Suppressor macrophage (primary cell): ENCODE results near the gene LINGO1.

ENCODE experiments used
- DNase-seq, 4 experiments: peaks; one replicate each; pipeline ENCODE4 v3.0.0-alpha.2; 2020 to 2022
- total RNA-seq, 17 experiments: gene quantifications; one replicate each; lab custom pipeline; 2026; ENCODE audit warnings: mixed read lengths in 6 of 17, inconsistent platforms in 3 of 17; lab: John Stamatoyannopoulos, UW

LINGO1 gene, protein sequence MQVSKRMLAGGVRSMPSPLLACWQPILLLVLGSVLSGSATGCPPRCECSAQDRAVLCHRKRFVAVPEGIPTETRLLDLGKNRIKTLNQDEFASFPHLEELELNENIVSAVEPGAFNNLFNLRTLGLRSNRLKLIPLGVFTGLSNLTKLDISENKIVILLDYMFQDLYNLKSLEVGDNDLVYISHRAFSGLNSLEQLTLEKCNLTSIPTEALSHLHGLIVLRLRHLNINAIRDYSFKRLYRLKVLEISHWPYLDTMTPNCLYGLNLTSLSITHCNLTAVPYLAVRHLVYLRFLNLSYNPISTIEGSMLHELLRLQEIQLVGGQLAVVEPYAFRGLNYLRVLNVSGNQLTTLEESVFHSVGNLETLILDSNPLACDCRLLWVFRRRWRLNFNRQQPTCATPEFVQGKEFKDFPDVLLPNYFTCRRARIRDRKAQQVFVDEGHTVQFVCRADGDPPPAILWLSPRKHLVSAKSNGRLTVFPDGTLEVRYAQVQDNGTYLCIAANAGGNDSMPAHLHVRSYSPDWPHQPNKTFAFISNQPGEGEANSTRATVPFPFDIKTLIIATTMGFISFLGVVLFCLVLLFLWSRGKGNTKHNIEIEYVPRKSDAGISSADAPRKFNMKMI
- 0.07 to 4.7 (median 0.79) reads per million in 17 experiments for total RNA-seq

DNA sequence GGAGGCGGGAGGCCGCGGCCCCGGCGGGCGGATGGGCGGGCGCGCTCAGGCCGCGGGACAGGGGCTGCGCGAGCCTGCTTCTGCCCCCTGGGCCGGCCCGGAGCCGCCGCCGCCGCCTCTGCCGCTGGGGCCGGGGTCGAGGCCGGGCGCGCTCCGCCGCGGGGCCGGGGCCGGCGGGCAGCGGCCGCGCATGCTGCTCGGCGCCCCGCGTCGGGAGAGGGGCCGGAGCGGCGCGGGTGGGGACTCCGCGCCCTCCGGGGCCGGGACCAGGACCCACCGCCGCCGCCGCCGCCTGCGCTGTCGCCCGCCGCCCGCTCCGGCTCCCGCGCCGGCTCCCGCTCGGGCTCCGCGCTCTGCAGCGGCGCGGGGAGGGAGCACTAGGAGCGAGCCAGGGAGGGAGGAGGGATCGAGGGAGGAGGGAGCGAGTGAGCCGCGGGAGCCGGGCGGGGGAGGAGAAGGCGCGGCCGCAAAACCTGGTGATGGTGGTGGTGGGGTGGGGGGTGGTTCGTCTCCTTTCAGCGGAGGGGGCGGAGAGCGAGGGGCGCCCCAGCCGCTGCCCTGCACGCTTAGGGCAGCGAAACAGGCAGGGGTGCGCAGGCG is at the start of gene LINGO1:
Gene LINGO1, minus strand, starts transcription at position 379 of the 600 bp plus-strand sequence. CDS start 597 bp downstream, outside the sequence.
- peak in 2 of 4 experiments; percentile 24 to 38 for DNase-seq

DNA sequence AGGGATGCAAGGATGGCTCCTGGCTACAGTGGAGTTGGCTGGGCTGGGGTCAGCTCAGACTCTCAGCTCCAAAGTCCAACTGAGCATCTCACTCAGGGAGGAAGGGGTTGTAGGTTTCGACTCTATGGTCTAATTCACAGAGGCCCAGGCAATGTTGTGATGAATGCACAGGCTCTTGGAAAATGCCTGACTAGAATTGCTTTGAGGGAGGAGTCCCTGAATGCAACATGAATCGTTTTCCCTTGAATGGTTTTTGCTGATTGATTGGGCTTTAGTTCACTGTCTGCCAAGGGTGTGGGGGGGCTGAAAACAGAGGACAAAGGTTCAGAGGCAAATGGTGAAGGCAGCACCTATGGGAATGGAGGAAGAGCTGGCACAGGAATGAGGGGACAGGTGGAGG is 48.6 kb upstream of the LINGO1 start:
- no peak for DNase-seq

DNA sequence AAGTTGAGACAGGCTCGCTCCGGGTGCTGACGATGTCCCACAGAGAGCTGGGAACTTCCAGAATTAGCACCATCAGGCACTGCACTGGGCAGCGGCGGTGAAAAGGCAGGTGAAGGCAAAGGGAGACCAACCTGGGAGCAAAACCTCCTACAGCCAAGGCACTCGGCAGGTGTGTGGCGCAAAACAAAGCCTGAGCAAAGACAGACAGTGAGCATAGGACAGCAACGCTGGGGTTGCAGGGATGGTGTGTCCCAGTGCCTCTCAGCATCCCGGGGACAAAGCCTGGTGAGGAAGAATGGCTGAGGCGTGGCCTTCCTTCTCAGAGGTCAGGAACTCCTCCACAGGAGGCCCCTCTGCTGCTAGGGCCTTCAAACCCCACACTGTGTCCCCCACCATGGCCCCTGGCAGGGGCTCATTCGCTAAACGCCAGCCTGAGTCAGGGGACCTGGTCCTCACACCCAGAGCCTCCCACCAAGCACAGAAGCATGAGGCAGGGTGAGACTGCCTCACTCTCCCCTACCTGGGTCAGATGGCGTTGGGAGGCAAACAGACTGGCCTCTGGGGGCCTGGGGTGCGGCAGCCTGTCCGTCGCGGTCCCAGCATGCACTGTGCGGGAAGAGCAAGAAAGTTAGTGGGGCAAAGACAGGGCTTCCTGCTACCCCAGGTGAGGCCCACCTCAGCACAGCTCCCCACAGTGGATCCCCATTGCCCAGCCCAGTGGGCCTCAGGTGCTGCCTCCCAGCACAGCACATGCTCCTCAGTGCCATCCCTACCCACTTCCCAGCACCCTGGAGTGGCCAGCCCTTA is 44.1 kb upstream of the LINGO1 start:
- no peak for DNase-seq

DNA sequence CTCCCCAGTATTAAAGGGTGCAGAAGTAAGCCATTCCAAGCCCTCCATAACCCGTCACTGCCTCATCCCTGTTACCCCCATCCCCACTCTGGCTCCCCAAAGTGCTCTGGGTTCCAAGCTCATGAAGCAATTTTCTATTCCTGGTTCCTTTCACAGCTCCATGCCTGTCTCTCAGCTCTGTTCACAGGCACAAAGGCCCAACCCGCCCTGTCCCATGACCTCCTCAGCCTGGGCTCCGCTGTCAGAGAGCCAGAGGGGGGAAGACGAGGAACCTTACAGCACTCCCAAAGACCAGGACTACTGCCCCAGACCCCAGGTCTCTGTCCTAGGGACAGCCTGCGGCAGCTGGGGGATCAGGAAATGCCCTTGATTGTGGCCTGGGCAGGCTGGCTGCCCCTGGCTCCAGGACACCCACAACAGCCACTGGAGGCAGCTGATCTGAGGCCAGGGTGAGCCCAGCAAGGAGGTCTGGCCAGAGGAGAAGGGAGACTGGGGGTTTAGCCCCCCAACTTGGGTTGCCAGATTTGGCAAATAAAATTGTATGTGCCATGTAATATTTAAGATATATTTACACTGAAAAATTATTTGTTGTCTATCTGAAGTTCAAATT is 43.2 kb upstream of the LINGO1 start:
- no peak for DNase-seq

DNA sequence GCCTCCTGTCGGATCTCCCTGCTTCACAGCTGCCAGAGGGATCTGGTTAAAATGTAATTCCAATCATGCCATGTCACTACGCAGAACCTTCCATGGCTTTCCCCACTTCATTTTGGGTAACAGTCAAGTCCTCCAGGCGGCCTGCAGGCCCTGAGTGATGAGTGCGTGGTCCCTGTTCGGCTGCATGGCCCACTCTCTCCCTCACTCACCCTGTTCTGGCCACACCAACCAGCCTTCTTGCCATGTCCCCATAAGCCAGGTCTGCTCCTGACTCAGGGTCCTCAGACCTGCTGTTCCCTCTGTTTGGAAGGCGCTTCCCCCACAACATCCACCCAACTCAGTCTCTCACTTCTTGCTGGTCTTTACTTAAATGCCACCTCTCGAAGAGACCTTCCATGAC is 41.6 kb upstream of the LINGO1 start:
- no peak for DNase-seq

DNA sequence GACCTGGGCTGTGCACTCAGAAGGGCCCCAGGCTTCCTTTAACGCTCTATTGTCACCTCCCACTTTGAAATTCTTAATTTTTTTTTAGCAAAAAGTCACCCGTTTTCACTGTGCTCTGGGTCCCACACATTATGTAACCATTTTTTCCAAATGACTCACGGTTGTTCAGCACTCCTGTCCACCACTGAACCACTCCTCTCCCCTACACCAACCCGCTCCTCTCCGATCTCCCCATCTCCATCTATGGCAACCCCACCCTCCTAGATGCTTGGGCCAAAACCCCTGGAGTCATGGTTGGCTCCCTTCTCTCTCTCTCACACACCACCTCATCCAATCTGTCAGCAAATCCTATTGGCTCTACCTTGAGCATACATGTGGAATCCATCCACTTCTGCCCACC is 41.2 kb upstream of the LINGO1 start:
- no peak for DNase-seq

DNA sequence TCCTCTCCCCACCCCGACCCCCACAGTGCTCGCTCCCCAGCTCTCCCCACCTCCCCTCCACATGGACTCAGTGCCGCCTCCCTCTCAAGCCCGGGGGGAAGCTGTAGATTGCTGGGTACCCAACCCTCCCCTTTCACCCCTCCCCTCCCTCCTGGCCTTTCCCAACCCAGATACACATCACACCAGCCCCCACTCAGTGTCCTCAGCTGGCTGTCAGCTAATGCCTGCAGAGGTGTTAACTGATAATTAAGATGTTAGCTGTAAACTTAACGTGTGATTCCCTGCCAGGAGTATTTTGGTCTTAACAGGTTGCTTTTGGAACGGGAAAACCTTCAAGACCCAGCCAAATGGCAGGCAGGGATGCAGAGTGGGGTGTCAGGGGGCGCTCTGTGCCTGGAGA is 39.4 kb upstream of the LINGO1 start:
- DNase-seq = peak in 1 of 4 experiments; percentile 3

DNA sequence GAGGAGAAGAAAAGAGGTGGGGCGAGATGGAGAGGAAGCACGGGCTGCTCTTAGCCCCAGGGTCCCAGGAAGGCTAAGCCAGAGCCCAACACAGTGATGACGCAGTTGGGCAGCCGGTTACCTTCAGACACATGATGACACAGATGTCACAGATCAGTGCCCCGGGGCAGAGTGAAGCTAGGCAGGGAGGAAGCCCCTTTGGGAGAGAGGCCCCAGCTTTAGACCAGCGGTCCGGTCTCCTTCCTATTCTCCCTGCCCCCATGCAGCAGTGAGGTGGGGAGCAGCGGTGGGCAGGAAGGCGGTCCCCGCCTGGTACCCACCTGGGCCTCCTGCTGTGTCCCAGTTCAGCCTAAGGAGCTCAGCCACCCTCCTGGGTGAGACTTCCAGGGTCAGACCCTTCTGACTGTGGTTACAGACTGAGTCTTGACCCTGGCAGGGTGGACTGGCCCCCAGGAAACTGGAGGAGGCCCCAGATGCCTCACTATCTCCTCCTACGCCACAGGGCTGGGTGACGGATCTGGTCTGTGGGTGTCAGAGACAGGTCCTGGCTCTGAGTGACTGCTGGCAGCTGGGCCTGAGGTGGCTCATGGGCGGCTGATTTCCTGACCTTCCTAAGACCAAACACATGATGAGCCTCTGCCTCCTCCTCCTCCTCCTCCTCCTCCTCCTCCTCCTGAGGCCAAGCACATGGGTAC is 38.8 kb upstream of the LINGO1 start:
- DNase-seq = peak; percentile 18 to 54 (median 32)

DNA sequence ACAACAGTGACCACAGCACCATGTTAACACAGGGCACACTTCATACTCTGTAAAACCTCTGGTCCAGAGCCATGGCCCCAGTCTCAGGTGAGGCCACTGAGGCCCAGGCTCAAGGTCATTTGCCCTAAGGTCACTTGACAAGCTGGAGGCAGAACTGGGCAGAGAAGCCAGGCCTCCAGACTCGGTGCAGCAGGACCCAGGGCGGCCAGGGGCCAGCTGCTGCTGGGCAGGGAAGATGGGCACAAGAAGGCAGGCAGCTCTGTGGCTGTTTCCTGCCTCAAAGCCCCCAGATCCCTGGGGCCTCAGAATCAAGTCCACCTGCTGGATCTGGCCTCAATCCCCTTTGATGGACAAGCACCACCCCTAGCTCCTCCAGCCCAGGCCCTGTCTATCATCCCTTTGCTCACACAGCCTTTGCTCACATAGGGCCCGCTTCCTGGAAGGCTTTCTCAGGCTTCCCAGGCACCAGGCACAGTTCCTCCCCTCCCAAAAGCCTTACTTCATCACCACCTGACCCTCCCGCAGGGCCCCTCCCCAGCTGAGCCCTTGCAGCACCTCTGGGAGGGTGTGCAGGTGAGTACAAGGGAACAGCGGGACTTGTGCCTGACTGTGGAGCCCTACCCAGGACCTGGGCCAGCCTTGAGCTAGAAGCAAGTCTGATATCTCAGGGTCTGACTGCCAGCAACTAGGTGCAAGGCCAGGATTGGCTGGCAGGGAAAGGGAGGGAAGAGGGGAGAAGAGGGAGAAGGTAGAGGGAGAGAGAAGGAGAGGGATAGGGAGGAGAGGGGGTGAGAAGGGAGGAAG is 38.0 kb upstream of the LINGO1 start:
- DNase-seq = no peak

DNA sequence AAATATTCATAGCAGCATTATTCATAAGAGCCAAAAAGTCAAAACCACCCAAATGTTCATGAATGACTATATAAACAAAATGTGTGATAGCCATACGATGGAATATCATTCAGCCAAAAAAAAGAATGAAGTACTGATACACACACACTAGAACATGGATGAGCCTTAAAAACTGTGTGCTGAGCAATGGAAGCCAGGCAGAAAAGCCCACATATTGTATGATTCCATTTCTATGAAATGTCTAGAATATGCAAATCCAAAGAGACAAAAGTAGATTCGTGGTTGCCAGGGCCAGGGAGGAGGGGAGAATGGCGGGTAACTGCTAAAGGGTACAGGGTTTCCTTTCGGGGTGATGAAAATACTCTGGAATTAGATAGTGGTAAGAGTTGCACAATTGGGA is 37.2 kb upstream of the LINGO1 start:
- DNase-seq = no peak

DNA sequence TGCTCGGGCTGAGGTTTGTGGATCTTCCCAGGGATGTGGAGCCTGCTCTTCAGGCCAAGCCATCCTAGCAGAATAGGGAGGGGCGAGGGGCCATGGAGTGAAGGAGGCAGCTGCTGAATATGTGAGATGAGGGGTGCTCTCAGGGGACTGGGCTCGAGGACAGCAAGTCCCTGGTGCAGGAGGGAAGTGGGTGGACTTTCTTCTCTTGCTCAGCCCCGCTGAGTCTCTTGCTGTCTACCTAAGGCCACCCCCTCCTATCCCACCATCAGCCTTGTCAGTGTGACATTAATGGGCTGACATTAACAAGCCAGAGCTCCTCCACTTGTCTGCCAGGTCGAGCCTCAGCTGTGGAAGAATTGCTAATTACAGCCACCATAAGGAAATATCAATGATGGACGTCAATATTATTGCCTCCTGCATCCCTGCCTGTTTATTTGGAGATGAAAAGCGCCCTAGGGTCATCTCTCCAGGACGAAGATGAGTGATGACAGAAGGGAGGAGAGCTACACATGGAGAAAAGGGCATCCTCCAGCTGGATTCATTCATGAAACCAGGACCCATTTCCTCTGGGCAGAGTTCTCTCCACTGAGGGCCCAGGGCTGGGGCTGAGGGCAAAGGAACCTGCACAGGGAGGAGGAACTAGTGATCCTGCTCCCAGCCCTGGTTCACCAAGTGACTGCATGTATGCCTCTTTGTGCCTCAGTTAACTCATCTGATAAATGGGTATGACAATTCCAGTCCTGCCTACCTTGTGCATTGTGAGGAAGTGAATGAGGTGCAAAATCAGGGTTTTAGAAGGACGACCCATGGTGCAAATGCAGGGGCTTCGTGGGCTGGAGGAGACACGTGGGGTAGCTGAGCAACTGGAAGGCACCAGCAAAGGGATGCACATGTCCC is 34.9 kb upstream of the LINGO1 start:
- no peak for DNase-seq

DNA sequence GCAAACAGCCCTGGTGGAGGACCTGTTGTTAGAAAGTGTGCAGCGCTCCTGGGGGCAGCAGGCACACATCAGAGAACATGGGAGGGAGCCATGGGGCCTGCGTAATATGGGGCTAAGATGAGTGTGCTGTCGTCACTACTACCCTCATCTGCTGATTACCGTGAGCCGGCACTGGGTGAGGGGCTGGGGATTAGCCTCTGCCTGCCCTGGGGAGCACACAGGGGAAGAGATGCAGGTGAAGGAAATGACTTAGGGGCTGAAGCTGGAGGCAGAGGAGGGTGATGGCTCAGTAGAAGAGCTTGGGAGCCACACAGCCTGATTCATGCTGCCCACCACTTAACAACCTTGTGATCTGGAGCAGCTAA is 33.6 kb upstream of the LINGO1 start:
- no peak for DNase-seq

DNA sequence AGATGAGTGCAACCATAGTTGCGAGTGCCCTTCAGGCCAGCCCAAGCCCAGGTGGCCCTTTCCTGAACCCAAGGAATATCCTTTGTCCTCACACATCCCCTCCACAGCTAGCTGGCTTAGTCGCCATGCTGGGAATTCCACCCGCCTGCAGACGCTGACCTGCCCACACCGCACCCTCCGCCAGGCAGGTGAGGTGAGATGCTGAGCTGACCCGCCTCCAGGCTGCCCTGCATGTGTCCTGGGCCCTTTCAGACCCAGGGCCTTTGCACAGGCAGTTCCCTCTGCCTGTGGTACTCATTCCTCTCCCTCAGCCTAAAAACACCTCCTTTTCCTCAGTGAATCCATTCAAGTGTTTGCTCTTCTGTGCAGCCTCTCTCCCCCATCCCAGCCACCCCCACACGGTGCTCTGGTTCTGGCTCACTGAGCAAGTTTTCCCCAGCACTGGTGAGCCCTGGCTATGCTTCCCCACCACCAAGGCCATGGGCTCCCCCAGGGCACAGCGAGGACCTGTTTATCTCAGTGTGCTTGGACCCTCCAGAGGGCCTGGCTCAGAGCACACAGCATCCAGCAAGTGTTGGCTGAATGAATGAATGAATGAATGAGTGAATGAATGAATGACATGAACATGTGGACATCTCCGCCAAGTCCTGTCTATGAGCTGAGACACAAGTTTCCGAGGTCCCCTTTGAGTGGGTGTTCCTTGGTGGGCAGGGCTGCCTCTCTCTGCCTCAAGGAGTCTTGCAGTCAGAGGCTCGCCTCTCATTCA is 33.0 kb upstream of the LINGO1 start:
- no peak for DNase-seq

DNA sequence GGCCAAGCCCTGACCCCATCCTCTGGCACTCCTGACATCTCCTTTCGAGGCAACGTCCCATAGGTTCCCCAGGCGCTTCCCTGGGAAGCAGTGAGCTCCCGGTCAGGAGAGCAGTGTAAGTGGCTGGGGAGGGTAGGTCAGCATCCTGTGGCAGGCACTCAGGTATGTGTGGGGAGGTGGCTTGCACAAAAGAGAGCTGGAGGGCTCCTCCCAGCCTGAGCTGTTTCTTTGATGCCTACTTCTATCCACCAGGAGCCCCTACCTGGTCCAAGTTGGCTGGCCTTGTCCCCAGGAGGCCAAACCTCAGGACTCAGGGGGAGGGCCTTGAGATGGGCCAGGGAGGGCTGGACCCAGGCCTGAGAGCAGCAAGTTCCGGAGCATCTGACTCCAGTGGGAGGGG is 31.7 kb upstream of the LINGO1 start:
- DNase-seq = no peak

DNA sequence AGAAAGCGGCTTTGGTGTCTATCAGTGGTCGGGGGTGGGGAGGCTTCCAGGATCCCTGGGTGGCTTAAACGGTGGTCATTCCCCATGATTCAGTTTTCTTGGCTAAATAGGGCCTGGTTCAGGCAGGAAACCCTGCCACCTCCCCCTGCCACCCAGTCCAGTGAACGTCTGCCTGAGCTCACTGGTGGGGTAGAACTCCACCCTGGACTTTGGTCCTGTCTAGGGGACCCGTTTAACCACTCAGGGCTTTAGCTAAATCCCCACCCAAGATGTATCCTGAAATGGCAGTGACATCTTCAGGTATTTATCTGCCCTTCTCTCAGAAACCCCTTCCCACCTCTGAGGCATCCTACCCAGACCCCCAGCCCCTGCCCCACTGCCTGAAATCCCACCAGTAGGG is 30.5 kb upstream of the LINGO1 start:
- no peak for DNase-seq

DNA sequence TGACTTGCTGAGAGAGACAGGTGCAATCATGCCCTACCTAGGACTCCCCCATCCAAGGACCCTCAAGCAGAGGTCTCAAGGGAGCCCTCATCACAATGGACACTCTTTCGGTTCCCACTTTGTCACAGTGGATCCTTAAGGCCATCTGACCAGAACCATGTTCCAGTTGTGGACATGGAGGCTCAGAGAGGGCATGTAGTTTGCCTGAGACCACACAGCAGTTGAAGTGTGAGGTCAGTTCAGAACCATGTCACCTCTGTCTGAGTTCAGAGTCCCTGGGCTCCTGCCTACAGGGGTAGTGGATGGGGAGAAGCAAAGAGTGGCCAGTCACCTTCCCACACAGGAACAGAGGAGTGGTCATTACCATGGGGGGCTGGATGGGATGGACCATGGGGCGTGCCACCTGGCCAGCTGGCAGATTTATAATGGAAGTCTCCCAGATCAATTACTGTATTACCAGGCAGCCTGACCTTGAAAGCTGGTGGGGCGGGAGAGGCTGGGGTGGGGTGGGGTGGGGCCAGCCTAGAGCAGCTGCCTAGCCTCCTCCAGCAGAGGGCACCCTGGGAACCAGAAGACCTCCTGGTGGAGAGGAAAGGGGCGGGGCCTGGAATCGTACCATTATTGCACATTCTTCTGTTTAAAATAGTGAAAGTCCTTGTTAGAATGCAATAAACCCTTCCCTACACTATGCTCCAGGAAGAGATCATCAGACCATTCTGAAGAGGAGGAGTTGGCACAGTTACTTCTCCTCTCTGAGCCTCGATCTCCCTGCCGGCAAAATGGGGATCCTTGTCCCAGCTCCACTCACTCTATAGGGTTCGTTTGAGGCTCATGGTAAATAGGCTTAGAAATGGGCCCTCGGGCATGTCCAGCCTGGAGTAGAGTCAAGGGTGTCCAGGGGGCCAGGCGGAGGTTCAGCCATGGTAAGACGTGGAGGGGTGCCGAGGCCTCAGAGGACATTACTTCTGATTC is 26.9 kb upstream of the LINGO1 start:
- peak; percentile 59 to 76 (median 65) for DNase-seq

DNA sequence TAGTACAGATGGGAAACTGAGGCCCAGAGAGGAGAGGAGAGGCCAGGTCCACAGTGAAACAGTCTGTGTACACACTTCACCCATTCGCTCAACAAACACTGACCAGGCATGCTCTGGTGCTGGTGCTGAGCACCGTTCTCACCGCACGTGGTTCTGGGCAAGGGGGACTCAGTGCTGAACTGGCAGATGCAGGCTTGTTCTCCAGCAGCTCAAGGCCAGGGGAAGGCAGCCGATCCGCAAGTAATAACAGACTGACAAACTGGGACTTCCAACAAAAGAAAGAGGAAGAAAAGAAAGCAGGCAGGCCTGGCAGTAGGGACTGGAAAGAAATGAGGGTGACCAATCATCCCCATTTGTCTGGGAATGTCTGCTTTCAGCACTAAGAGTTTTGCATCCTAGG is 25.6 kb upstream of the LINGO1 start:
- DNase-seq = no peak
